Endothelial cell of umbilical vein (primary cell): ENCODE results near the gene PTGDR2. TPM values are rescaled to one million over a fixed set of nuclear protein-coding genes. Genes with fewer than 3 reads are reported as not detected.
A peak's percentile ranks its signal among the peaks of the same experiment; 100 is the strongest.

Source experiments
- BruUV-seq: library from RNA; stranded (reverse); fragments of 400-500 nt; replicated peaks from 2 replicates; lab custom pipeline; 2021; lab: Mats Ljungman, UMichigan
- CTCF ChIA-PET: fragments of 300-600, 350-600 bp; sonication (Branson Sonifier 250); formaldehyde crosslinking; loops from one replicate; lab custom pipeline; 2021; ENCODE audit warnings: antibody characterized with exemption, inconsistent platforms; lab: Charles Lee
- POLR2A ChIA-PET: fragments of 300-600, 350-600 bp; sonication (Branson Sonifier 250); formaldehyde crosslinking; loops from one replicate; lab custom pipeline; 2021; ENCODE audit warnings: antibody characterized with exemption, inconsistent platforms; lab: Charles Lee
- DNase-seq: peaks from one replicate; pipeline ENCODE4 v3.0.0-alpha.2; 2011; ENCODE audit warnings: low read depth, low spot score
- FAIRE-seq: peaks from 2 replicates; lab custom pipeline; 2011; peaks lifted over from hg19 to GRCh38; lab: Jason Lieb, UNC
- H2AFZ ChIP-seq: 2 replicates; pipeline ENCODE4 v1.6.0; 2012; ENCODE audit warnings: low read depth, low read length, control low read depth, inconsistent platforms
- H3K27ac ChIP-seq: 2 replicates; pipeline ENCODE4 v1.5.1; 2011; ENCODE audit warnings: low read depth, mild to moderate bottlenecking, control low read depth, low read length, moderate library complexity; ENCODE audit not compliant: insufficient read depth
- H3K27me3 ChIP-seq, 2 experiments: 2 replicates each; pipeline versions ENCODE4 v1.6.0 to v1.6.1; 2011; ENCODE audit warnings: low read length in 2 of 2, mixed read lengths in 1 of 2; ENCODE audit not compliant: control insufficient read depth in 2 of 2, insufficient read depth in 2 of 2
- H3K36me3 ChIP-seq, 2 experiments: 2 replicates in 1 of 2; 3 replicates in 1 of 2; pipeline ENCODE4 v1.5.1; 2011; ENCODE audit warnings: low read length in 2 of 2, mild to moderate bottlenecking in 1 of 2, moderate library complexity in 1 of 2; ENCODE audit not compliant: control insufficient read depth in 2 of 2, insufficient read depth in 2 of 2; ENCODE audit errors: extremely low read depth in 1 of 2
- H3K4me1 ChIP-seq: 3 replicates; pipeline ENCODE4 v1.5.1; 2011; ENCODE audit warnings: mild to moderate bottlenecking, low read length; ENCODE audit not compliant: control insufficient read depth, insufficient read depth; ENCODE audit errors: extremely low read depth
- H3K4me2 ChIP-seq: 2 replicates; pipeline ENCODE4 v1.6.1; 2011; ENCODE audit warnings: low read length, control low read depth, mixed read lengths; ENCODE audit not compliant: insufficient read depth
- H3K4me3 ChIP-seq, 3 experiments: fragments of 200-600 bp in 1 of 3; sonication (generic), shearing (Covaris generic) in 1 of 3; replicated peaks in 1 of 3; 2 replicates each; pipeline ENCODE4 v1.5.1; 2011 to 2016; ENCODE audit warnings: control low read depth in 3 of 3, low read length in 3 of 3, mild to moderate bottlenecking in 2 of 3, inconsistent platforms in 1 of 3, low read depth in 1 of 3, moderate library complexity in 1 of 3; ENCODE audit not compliant: insufficient read depth in 1 of 3
- H3K79me2 ChIP-seq: 2 replicates; pipeline ENCODE4 v1.6.0; 2012; ENCODE audit warnings: low read length, inconsistent platforms; ENCODE audit not compliant: control insufficient read depth, insufficient read depth
- H3K9ac ChIP-seq: replicated peaks from 2 replicates; pipeline ENCODE3; 2011; ENCODE audit warnings: low read length, control low read depth; ENCODE audit not compliant: insufficient read depth; ENCODE audit errors: extremely low read depth
- H3K9me1 ChIP-seq: replicated peaks from 3 replicates; pipeline ENCODE4 v1.6.0; 2011; ENCODE audit warnings: mild to moderate bottlenecking, low read length; ENCODE audit not compliant: control insufficient read depth, insufficient read depth; ENCODE audit errors: extremely low read depth
- H3K9me3 ChIP-seq: replicated peaks from 2 replicates; pipeline ENCODE4 v1.5.1; 2012; ENCODE audit warnings: low read length, inconsistent platforms; ENCODE audit not compliant: control insufficient read depth, insufficient read depth
- H4K20me1 ChIP-seq: replicated peaks from 2 replicates; pipeline ENCODE3; 2011; ENCODE audit warnings: mild to moderate bottlenecking, low read length; ENCODE audit not compliant: control insufficient read depth, insufficient read depth; ENCODE audit errors: extremely low read depth
- CTCF ChIP-seq, 2 donors: IDR thresholded peaks; 1 replicate in 1 of 2; 2 replicates in 1 of 2; pipeline ENCODE4 v1.5.1; 2011; ENCODE audit warnings: low read length in 2 of 2, mild to moderate bottlenecking in 2 of 2, moderate library complexity in 2 of 2, control low read depth in 1 of 2, inconsistent platforms in 1 of 2, low read depth in 1 of 2; ENCODE audit not compliant: insufficient read depth in 1 of 2; ENCODE audit errors: extremely low read depth in 1 of 2
- EZH2 ChIP-seq: IDR thresholded peaks from 2 replicates; pipeline ENCODE4 v1.6.1; 2012; ENCODE audit warnings: borderline replicate concordance, low read depth, mild to moderate bottlenecking, moderate library complexity, low read length, inconsistent platforms; ENCODE audit not compliant: severe bottlenecking
- FOS ChIP-seq: IDR thresholded peaks from 2 replicates; pipeline ENCODE4 v1.6.1; 2011; ENCODE audit warnings: mild to moderate bottlenecking, low read length, moderate library complexity, borderline replicate concordance; ENCODE audit not compliant: insufficient read depth
- GATA2 ChIP-seq: IDR thresholded peaks from 2 replicates; pipeline ENCODE4 v1.7.0; 2011; ENCODE audit warnings: low read depth, mild to moderate bottlenecking, moderate library complexity, mixed read lengths, low read length; ENCODE audit not compliant: insufficient read length, insufficient read depth
- JUN ChIP-seq: IDR thresholded peaks from 2 replicates; pipeline ENCODE4 v1.6.1; 2011; ENCODE audit warnings: borderline replicate concordance, low read depth; ENCODE audit not compliant: insufficient read length, insufficient read depth
- MAX ChIP-seq: IDR thresholded peaks from 2 replicates; pipeline ENCODE4 v1.6.1; 2011; ENCODE audit not compliant: insufficient read depth, insufficient read length
- MYC ChIP-seq: IDR thresholded peaks from one replicate; pipeline ENCODE4 v1.6.1; 2011; ENCODE audit warnings: mild to moderate bottlenecking, low read depth, low read length
- POLR2A ChIP-seq: IDR thresholded peaks from 2 replicates; pipeline ENCODE4 v1.6.1; 2012; ENCODE audit warnings: low read depth, mild to moderate bottlenecking, control low read depth, low read length
- POLR2AphosphoS5 ChIP-seq: IDR thresholded peaks from 2 replicates; pipeline ENCODE4 v1.6.1; 2012; ENCODE audit warnings: low read depth, mild to moderate bottlenecking, control low read depth, low read length, moderate library complexity; ENCODE audit not compliant: insufficient read depth
- dilution Hi-C: fragments of 300-500 bp; cut with MboI; formaldehyde crosslinking; loops from one replicate; pipeline ENCODE4 v1.15.0; 2019; ENCODE audit warnings: low sequenced_read_pairs; ENCODE audit not compliant: extremely low pct_ligation_motif_present
- intact Hi-C: fragments of 100-400 bp; cut with micrococcal nuclease; formaldehyde crosslinking; loops from one replicate; pipeline ENCODE4 v1.10.0; 2022
- polyA plus RNA-seq, 4 experiments: library from polyadenylated mRNA; depleted of rRNA in 3 of 4; stranded (reverse) in 3 of 4; unstranded in 1 of 4; fragments of >200 nt; gene quantifications; 2 replicates each; pipeline versions ENCODE4 v1.2.1 to v1.2.3, GENCODE V29; 2011 to 2012; ENCODE audit warnings: missing spikeins in 1 of 4
- total RNA-seq: library from RNA; stranded (reverse); gene quantifications from 2 replicates; pipeline ENCODE4 v1.2.3, GENCODE V29; 2021

The PTGDR2 gene
- total and polyA plus RNA-seq, 2 donors (not counting 3 experiments of a cell fraction or from before 2014, with no cell fraction given): 0.15 TPM; not detected in 1

GRCh38 chr11:60830478-60831142, 25.1 kb downstream of the PTGDR2 start:
- Histone ChIP-seq H3K9me3 (no peaks in the 10 kb centered on the region), H4K20me1 (no peaks in the 10 kb centered on the region), H3K4me1 (peaks cover 16% of the 10 kb centered on the region), H2AFZ (peak overlapping the region; percentile 28), H3K27ac (no peak overlapping the region), H3K79me2 (no peaks in the 10 kb centered on the region), H3K4me2 (no peak overlapping the region), H3K27me3 (no peaks in the 10 kb centered on the region), H3K4me3 (no peak overlapping the region), H3K36me3 (no peaks in the 10 kb centered on the region), H3K9ac (no peak overlapping the region), H3K9me1 (no peaks in the 10 kb centered on the region)
- no TSS peak for BruUV-seq
- dilution Hi-C loops: no loop called here
- ChIA-PET POLR2A (interaction anchor here (0.6 to 1.6 kb wide), 3 partner anchors 55 to 69 kb away, joined by 3 to 10 read pairs (median 4); no protein-coding TSS in a partner anchor), CTCF (interaction anchor here (0.6 to 12.7 kb wide), 48 partner anchors 9 to 421 kb away, joined by 3 to 607 read pairs (median 6); partner anchors contain the start of genes CCDC86, PRPF19, PTGDR2 and TMEM109)
- intact Hi-C loops: loop anchor here (1.0 to 10.0 kb wide), 7 partner anchors 43 to 356 kb away; partner anchors contain the start of gene MS4A10
- no peak for DNase-seq
- TF ChIP-seq CTCF (IDR thresholded peaks at IDR 0.05; ENCODE audit: extremely low read depth in 1 of 2, insufficient read depth in 1 of 2, low read depth in 1 of 2, low read length in 2 of 2) (no peak), GATA2 (no peak), JUN (no peak), EZH2 (no peak), FOS (no peak), POLR2A (no peak), POLR2AphosphoS5 (no peak), MAX (no peak), MYC (no peak)
- FAIRE-seq: peak; percentile 4
